ENCODE results near the gene NAV2. TPM values are rescaled to one million over a fixed set of nuclear protein-coding genes. Genes with fewer than 3 reads are reported as not detected.
A peak's percentile ranks its signal among the peaks of the same experiment; 100 is the strongest.

The NAV2 gene
- total RNA-seq, 1 experiment from 2014 or later, result 2.1 TPM

GRCh38 chr11:20110908-20111669 is 398.5 kb downstream of the NAV2 start:
- no peaks in the 10 kb centered on the region for H3K27me3 ChIP-seq (ENCODE audit: insufficient read depth, low read length)
- TF ChIP-seq SP1 (IDR thresholded peaks at IDR 0.05; ENCODE audit: low read depth) (no peak; the same call in 1 of the 2 replicates), RAD21 (IDR thresholded peaks at IDR 0.05; ENCODE audit: low read depth) (peak; percentile 81), CTCF (IDR thresholded peaks at IDR 0.05 in 2 of 3, conservative IDR thresholded peaks at IDR 0.05 in 1 of 3; ENCODE audit: borderline replicate concordance in 1 of 3, insufficient read depth in 1 of 3, low read depth in 2 of 3, low read length in 2 of 3) (peak; percentile 69 to 97 (median 87)), ZNF274 (IDR thresholded peaks at IDR 0.05; ENCODE audit: low read depth, low read length) (no peak), EGR1 (IDR thresholded peaks at IDR 0.05; ENCODE audit: low read depth) (no peak), ZFX (IDR thresholded peaks at IDR 0.05) (no peak), EZH2phosphoT487 (IDR thresholded peaks at IDR 0.05; ENCODE audit: borderline replicate concordance) (no peak), YY1 (IDR thresholded peaks at IDR 0.05; ENCODE audit: extremely low read depth, insufficient replicate concordance, low read depth, low read length) (no peak)
- peak overlapping the region; percentile 83 for H2AFZ ChIP-seq (ENCODE audit: low read depth, low read length, poor library complexity, severe bottlenecking)
- no peaks in the 10 kb centered on the region for H3K36me3 ChIP-seq (ENCODE audit: control insufficient read depth in 1 of 2, insufficient read depth in 2 of 2, low read length in 2 of 2)
- ChIA-PET POLR2A (no interaction called here), RAD21 (ENCODE audit: low non-redundant PET in 1 of 2, low total read pairs in 2 of 2, uncharacterized antibody in 2 of 2, unreplicated experiment in 2 of 2) (no interaction called here), CTCF (interaction anchor here (1.6 to 1.8 kb wide), 2 partner anchors 158 to 160 kb away, joined by 4 to 17 read pairs; no protein-coding TSS in a partner anchor)
- H3K9ac ChIP-seq (ENCODE audit: low read length), result no peak overlapping the region
- intact Hi-C loops (cut with micrococcal nuclease), result loop anchor here (5.0 to 10.0 kb wide), 2 partner anchors 174 to 1036 kb away; no protein-coding TSS in a partner anchor
- peak overlapping the region; percentile 73 for H3K4me2 ChIP-seq (ENCODE audit: low read length)
- peaks cover 14 to 27% of the 10 kb centered on the region in 2 experiments for H3K4me1 ChIP-seq (ENCODE audit: control insufficient read depth in 1 of 2, insufficient read depth in 2 of 2, low read length in 2 of 2)
- no peak overlapping the region for H3K4me3 ChIP-seq (replicated peaks in 1 of 2; ENCODE audit: low read depth in 1 of 2, low read length in 2 of 2)
- ATAC-seq (peak; percentile 75), DNase-seq (ENCODE audit: low read depth, low spot score) (peak; percentile 72)
- BruUV-seq (replicated peaks), result no TSS peak
- no peak overlapping the region for H3K27ac ChIP-seq (ENCODE audit: low read depth, low read length)
- H4K20me1 ChIP-seq (ENCODE audit: insufficient read depth), result no peaks in the 10 kb centered on the region
- no peaks in the 10 kb centered on the region for H3K79me2 ChIP-seq (ENCODE audit: insufficient read depth, low read length)
- H3K9me3 ChIP-seq (ENCODE audit: control insufficient read depth in 1 of 2, insufficient read depth in 1 of 2, low read depth in 1 of 2, low read length in 2 of 2), result no peaks in the 10 kb centered on the region
- no peaks in the 10 kb centered on the region for H3K9me2 ChIP-seq (ENCODE audit: insufficient read depth)

Data from HCT116 (cell line).